Heart right ventricle (tissue), 16 donors: Measurements from ENCODE around the gene MYCL. TPM values are rescaled to one million over a fixed set of nuclear protein-coding genes. Genes with fewer than 3 reads are reported as not detected.

Experiments
- ATAC-seq, 8 donors: fragments of 200-7000 bp; cut with Tn5 transposase; one replicate each; pipeline ENCODE4 v1.9.1; 2020; ENCODE audit warnings: mild to moderate bottlenecking in 8 of 8, moderate library complexity in 8 of 8, moderate number of reproducible peaks in 1 of 8
- DNase-seq, 2 donors: peaks; one replicate each; pipeline ENCODE4 v3.0.0-alpha.2; 2020
- H3K27ac ChIP-seq, 10 donors: fragments of 200-600 bp; sonication (generic) in 2 of 10; one replicate each; pipeline versions ENCODE4 v1.5.0 to v1.8.0; 2020 to 2022; ENCODE audit warnings: mild to moderate bottlenecking in 3 of 10
- H3K27me3 ChIP-seq, 7 donors: fragments of 200-600 bp; one replicate each; pipeline ENCODE4 v1.8.0; 2021 to 2022; ENCODE audit warnings: mild to moderate bottlenecking in 2 of 7
- H3K36me3 ChIP-seq, 9 donors: fragments of 200-600 bp; sonication (generic) in 1 of 9; one replicate each; pipeline versions ENCODE4 v1.5.0 to v1.8.0; 2020 to 2022; ENCODE audit warnings: mild to moderate bottlenecking in 2 of 9
- H3K4me1 ChIP-seq, 9 donors: fragments of 200-600 bp; sonication (generic) in 1 of 9; one replicate each; pipeline versions ENCODE4 v1.5.0 to v1.8.0; 2020 to 2022; ENCODE audit warnings: mild to moderate bottlenecking in 4 of 9
- H3K4me3 ChIP-seq, 10 donors: fragments of 200-600 bp; sonication (generic) in 2 of 10; one replicate each; pipeline versions ENCODE4 v1.5.0 to v1.8.0; 2020 to 2022; ENCODE audit warnings: mild to moderate bottlenecking in 7 of 10, moderate library complexity in 2 of 10
- H3K9me3 ChIP-seq, 11 donors: fragments of 200-600 bp in 10 of 11; sonication (generic) in 2 of 11; one replicate each; pipeline versions ENCODE4 v1.5.0 to v1.8.0; 2013 to 2022; ENCODE audit warnings: mild to moderate bottlenecking in 2 of 11, control low read depth in 1 of 11, moderate library complexity in 1 of 11
- WGBS, 2 donors: extraction: QIAGEN DNeasy Blood & Tissue Kit; methylation state at CpG; one replicate each; pipeline ENCODE4 v1.1.7; 2013; ENCODE audit warnings: inconsistent platforms in 1 of 2; 5-methylcytosine and 5-hydroxymethylcytosine counted together
- intact Hi-C, 10 donors: fragments of 100-400 bp; cut with DNase I; formaldehyde crosslinking; loops; one replicate each; pipeline versions ENCODE4 v1.11.1 to v1.14.2; 2022
- polyA plus RNA-seq, 2 donors: library from polyadenylated mRNA; stranded (reverse); fragments of 200-250 nt; gene quantifications; one replicate each; pipeline ENCODE4 v1.2.3, GENCODE V29; 2013
- total RNA-seq, 10 donors: library from RNA; stranded (reverse); fragmentation: NEBNext Ultra II Directional in 3 of 10; extraction: Animal tissue kit (Norgen Biotek cat#: 25700) in 3 of 10; gene quantifications; one replicate each; pipeline versions ENCODE4 v1.2.1 to v1.2.4, GENCODE V29; 2021 to 2023
- TF ChIP-seq, protein P1 (sequence below), 9 donors: fragments of 200-600 bp; sonication (generic) in 2 of 9; IDR thresholded peaks; one replicate each; pipeline versions ENCODE4 v1.5.0 to v1.8.0; 2021 to 2022; ENCODE audit warnings: antibody characterized with exemption in 9 of 9, mild to moderate bottlenecking in 5 of 9, moderate library complexity in 1 of 9
- donor health status: Arrhythmogenic right ventricular cardiomyopathy.
- donor health status: ischemic (EF 13 %, LVEDD 7.1; RV severe dilation, severe dysfunction).
- donor health status: healthy with polysubstance abuse.
- donor health status: DM: no; HTN: yes; CAD: no.
- donor health status: DM: no; HTN: no; CAD: no.
- donor health status: ischemic (EF 25% LVEDD 6.9; RV normal size, moderate dysfunction).
- donor health status: ischemic (EF 25% LVEDD 5.7; RV mildly dilated, moderate dysfunction).
- donor health status: healthy.
- donor health status: DM: yes; HTN: yes; CAD: no.
- donor health status: Ischemic cardiomyopathy.
- donor health status: ischemic (EF 35%, LVEDD 5.7; RV mildly dilated, moderate dysfunction).
- donor health status: nonischemic (EF 11% LVEDD 7.7; RV severe dilation, severe dysfunction).
- donor health status: DM: yes; HTN: yes; CAD: no.
- donor health status: PGD.
- donor health status: ischemic (EF 29% LVEDD 5.4; RV normal size, mild dysfunction).
- donor health status: nonischemic (EF 23%, LVEDD 6.1; RV moderate dilation, normal function).

MYCL gene
- total and polyA plus RNA-seq, 12 donors: 0.07 to 2.5 (median 0.55) TPM

DNA sequence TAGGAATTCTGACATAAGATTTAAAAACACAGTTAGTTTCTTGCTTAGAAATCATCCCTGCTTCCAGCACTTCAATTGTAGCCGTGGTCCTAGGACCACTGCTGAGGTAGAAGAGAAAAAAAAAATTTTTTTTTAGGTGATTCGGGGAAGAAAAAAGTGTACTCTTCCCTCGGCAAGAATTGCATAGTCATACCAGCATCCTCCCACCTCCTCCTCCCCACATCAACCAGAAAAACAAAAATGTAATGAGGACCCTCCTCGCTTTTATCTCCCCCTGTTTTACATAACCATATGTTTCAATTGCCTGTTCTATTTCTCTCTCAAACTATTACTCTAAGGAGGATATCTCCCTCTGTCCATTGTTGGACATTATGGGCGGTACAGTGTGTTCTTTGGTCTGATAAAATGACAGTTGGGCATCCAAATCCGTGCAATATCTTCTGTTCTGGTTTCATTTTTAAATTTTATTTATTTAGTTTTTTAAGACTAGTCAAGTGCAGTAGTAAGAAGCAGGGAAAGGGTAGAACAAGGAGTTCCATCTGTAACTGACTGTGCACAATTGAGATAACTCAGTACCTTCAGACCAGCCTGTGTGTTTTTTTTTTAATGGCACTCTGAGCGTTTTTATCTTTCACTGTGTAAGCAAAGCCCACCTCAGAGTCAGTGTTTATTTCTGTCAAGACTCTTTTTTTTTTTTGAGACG is 42.8 kb upstream of the MYCL start:
- intact Hi-C loops: no loop called here
- no peaks in the 10 kb centered on the region for H3K36me3 ChIP-seq
- TF ChIP-seq, protein P1, sequence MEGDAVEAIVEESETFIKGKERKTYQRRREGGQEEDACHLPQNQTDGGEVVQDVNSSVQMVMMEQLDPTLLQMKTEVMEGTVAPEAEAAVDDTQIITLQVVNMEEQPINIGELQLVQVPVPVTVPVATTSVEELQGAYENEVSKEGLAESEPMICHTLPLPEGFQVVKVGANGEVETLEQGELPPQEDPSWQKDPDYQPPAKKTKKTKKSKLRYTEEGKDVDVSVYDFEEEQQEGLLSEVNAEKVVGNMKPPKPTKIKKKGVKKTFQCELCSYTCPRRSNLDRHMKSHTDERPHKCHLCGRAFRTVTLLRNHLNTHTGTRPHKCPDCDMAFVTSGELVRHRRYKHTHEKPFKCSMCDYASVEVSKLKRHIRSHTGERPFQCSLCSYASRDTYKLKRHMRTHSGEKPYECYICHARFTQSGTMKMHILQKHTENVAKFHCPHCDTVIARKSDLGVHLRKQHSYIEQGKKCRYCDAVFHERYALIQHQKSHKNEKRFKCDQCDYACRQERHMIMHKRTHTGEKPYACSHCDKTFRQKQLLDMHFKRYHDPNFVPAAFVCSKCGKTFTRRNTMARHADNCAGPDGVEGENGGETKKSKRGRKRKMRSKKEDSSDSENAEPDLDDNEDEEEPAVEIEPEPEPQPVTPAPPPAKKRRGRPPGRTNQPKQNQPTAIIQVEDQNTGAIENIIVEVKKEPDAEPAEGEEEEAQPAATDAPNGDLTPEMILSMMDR (IDR thresholded peaks at IDR 0.05): no peak
- peaks cover 0 to 17% (median 0%) of the 10 kb centered on the region in 7 donors for H3K27me3 ChIP-seq
- no peaks in the 10 kb centered on the region for H3K9me3 ChIP-seq
- WGBS, 2 donors: 56 to 57% methylated on average over 8 of the region's 8 CpGs
- no peak overlapping the region for H3K27ac ChIP-seq
- peaks cover 0 to 11% (median 0%) of the 10 kb centered on the region in 9 donors for H3K4me1 ChIP-seq
- H3K4me3 ChIP-seq: no peak overlapping the region
- no peak for DNase-seq
- ATAC-seq: no peak

DNA sequence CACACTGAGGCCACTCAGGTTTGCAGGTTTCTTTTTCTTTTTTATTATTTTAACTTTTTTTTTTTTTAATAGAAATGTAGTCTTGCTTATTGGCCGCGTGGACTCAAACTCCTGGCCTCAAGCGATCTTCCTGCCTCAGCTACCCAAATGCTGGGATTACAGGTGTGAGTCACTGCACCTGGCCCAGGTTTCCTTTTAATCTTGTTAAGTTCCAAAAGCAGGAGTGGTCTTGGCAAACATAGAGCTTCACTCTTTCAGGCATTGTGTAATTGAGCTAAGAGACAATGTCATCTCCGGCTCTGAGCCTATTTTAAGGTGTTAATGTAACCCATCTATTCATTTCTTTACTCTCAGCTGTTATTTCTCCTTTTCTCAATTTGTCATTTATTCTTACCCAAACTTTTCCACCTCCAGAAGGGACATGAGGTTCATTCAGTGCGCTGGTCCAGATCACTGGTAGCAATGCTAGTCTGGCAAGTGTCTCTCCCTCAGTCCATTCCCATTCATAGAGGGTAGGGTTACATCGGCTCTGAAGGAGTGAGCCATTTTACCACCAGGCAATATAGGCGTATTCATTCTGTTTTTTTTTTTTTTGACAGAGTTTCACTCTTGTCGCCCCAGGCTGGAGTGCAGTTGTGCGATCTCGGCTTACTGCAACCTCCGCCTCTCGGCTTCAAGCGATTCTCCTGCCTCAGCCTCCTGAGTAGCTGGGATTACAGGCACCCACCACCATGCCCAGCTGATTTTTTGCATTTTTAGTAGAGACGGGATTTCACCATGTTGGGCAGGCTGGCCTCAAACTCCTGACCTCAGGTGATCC is 42.0 kb upstream of the MYCL start:
- no peak for ATAC-seq
- intact Hi-C loops: no loop called here
- TF ChIP-seq, protein P1 (IDR thresholded peaks at IDR 0.05): no peak

DNA sequence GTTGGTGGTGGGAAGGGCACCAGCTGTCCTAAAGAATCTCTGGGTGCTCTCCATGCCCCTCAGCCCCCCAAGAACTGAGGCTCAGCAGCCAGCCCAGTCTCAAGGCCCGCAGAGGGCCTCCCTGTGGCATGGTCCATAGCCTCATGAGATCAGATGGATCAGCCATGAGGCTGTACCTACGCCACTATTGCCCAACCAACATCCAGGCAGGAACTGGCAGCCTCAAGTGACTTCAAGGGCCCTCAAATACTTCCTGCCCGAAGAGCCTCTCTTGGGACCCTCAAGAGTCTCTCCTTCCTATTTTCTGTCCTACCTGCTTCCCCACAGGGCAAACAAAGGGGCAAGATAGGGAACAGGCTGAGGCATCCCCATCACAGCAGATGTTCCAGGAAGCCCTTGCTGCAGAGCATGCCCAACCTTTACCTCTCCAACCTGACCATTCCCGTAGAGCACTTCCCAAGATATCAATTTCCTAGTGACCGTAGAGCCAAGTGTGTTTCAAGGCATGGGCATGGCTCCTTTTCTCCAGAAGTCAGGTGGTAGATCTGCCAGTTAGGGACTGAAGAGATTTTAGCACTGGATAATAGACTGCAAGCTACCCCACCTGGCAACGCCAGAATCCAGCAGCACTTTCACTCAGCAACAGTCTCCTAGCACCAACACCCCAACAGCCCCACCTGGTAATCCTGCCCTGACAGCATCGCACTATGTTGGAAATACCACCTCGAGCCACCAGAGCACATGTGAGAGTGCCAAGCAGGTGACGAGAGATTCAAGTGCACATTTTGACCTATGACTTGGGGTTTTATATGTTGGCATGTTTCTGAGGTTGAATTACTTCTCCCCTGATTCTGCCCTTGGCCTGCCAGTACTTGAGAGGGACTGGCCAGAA is 39.5 kb upstream of the MYCL start:
- H3K36me3 ChIP-seq: no peaks in the 10 kb centered on the region
- no peaks in the 10 kb centered on the region for H3K9me3 ChIP-seq
- peaks cover 0 to 17% (median 0%) of the 10 kb centered on the region in 7 donors for H3K27me3 ChIP-seq
- WGBS, 2 donors: 87 to 89% methylated on average over 9 of the region's 9 CpGs
- intact Hi-C loops: no loop called here
- H3K4me3 ChIP-seq: no peak overlapping the region
- TF ChIP-seq, protein P1 (IDR thresholded peaks at IDR 0.05): no peak
- H3K27ac ChIP-seq: no peak overlapping the region
- DNase-seq: no peak
- no peak for ATAC-seq
- peaks cover 0 to 25% (median 0%) of the 10 kb centered on the region in 9 donors for H3K4me1 ChIP-seq

More for the DNA sequence above, 42.0 kb upstream of the MYCL start:
- DNase-seq: no peak
- H3K36me3 ChIP-seq: no peaks in the 10 kb centered on the region
- 91 to 93% methylated on average over 14 of the region's 14 CpGs for WGBS, 2 donors
- H3K27ac ChIP-seq: no peak overlapping the region
- no peaks in the 10 kb centered on the region for H3K9me3 ChIP-seq
- H3K27me3 ChIP-seq: peaks cover 0 to 17% (median 0%) of the 10 kb centered on the region in 7 donors
- no peak overlapping the region for H3K4me3 ChIP-seq
- H3K4me1 ChIP-seq: peaks cover 0 to 11% (median 0%) of the 10 kb centered on the region in 9 donors

DNA sequence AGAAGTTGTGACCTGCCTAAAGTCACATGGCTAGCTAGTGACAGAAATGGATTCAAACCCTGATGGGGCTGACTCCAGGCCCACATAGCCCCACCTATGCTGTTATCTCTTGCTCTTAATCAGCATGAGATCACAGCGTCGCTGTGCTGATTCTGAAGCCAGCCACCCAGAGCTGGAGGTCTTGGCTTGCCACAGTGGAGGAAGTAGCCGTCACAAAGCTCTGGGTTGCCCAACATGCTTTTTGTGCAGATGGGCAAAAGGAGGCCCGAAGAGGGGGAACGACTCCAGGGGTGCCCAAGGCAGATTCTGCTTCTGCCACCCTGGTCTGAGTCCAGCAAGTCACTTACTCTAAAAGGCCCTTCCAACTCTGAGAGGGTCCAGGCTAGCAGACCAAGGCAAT is 38.5 kb upstream of the MYCL start:
- WGBS, 2 donors: 53 to 64% methylated on average over 5 of the region's 5 CpGs
- Histone ChIP-seq H3K27me3 (peaks cover 0 to 12% (median 0%) of the 10 kb centered on the region in 7 donors), H3K36me3 (no peaks in the 10 kb centered on the region), H3K4me1 (peaks cover 0 to 33% (median 0%) of the 10 kb centered on the region in 9 donors), H3K27ac (peak overlapping the region in 1 of 10 donors; percentile 50), H3K9me3 (peaks cover 0 to 2% (median 0%) of the 10 kb centered on the region in 11 donors), H3K4me3 (no peak overlapping the region)
- no peak for DNase-seq
- intact Hi-C loops: no loop called here
- TF ChIP-seq, protein P1 (IDR thresholded peaks at IDR 0.05): no peak
- ATAC-seq: peak in 5 of 8 donors; percentile 32 to 50 (median 39)
